ENCODE data around the gene PPP1R14C. TPM values are rescaled to one million over a fixed set of nuclear protein-coding genes. Genes with fewer than 3 reads are reported as not detected.

PPP1R14C gene
- total RNA-seq, 4 donors from 2014 or later: 2.1 to 2.9 TPM; not detected in 2

GRCh38 chr6:150118203-150118602 lies 24.6 kb upstream of the PPP1R14C start:
- TF ChIP-seq, protein P1, sequence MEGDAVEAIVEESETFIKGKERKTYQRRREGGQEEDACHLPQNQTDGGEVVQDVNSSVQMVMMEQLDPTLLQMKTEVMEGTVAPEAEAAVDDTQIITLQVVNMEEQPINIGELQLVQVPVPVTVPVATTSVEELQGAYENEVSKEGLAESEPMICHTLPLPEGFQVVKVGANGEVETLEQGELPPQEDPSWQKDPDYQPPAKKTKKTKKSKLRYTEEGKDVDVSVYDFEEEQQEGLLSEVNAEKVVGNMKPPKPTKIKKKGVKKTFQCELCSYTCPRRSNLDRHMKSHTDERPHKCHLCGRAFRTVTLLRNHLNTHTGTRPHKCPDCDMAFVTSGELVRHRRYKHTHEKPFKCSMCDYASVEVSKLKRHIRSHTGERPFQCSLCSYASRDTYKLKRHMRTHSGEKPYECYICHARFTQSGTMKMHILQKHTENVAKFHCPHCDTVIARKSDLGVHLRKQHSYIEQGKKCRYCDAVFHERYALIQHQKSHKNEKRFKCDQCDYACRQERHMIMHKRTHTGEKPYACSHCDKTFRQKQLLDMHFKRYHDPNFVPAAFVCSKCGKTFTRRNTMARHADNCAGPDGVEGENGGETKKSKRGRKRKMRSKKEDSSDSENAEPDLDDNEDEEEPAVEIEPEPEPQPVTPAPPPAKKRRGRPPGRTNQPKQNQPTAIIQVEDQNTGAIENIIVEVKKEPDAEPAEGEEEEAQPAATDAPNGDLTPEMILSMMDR (IDR thresholded peaks at IDR 0.05): no peak
- TF ChIP-seq POLR2A (IDR thresholded peaks at IDR 0.05): no peak
- intact Hi-C loops (cut with DNase I; ENCODE audit: low total_unique reads): no loop called here

DNA sequence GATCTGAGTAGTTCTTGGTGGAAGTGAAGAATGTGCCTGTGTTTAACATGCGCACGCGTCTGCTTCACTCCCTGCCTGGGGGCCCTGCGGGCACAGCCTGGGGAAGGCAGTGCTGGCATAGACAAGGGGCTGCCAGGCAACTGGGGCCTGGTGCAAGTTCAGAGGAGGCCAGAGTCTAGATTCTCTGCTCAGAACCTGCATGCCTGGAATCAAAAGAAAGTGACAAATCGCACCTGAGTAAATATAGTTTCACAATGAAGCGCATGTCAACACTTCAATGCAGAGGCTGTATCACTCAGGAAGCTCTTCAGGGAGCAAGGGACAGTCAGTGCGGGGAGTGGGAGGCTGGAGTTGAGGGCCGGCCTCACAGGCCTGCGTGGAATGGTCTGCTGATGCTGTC lies 24.2 kb upstream of the PPP1R14C start:
- Histone ChIP-seq H3K27me3 (no peaks in the 10 kb centered on the region), H3K9me3 (no peaks in the 10 kb centered on the region), H3K27ac (no peak overlapping the region), H3K36me3 (no peaks in the 10 kb centered on the region), H3K4me3 (no peak overlapping the region), H3K4me1 (no peaks in the 10 kb centered on the region)
- intact Hi-C loops (cut with DNase I; ENCODE audit: low total_unique reads): no loop called here
- no peak for DNase-seq
- TF ChIP-seq, protein P1 (IDR thresholded peaks at IDR 0.05): no peak
- no peak for TF ChIP-seq POLR2A (IDR thresholded peaks at IDR 0.05)

More at GRCh38 chr6:150118203-150118602, 24.6 kb upstream of the PPP1R14C start:
- no peaks in the 10 kb centered on the region for H3K27me3 ChIP-seq
- H3K4me1 ChIP-seq: no peaks in the 10 kb centered on the region
- DNase-seq: no peak
- H3K4me3 ChIP-seq: no peak overlapping the region
- H3K36me3 ChIP-seq: no peaks in the 10 kb centered on the region
- no peaks in the 10 kb centered on the region for H3K9me3 ChIP-seq
- no peak overlapping the region for H3K27ac ChIP-seq

- H3K36me3 ChIP-seq: no peaks in the 10 kb centered on the region
- H3K9me3 ChIP-seq: no peaks in the 10 kb centered on the region
- TF ChIP-seq, protein P1 (IDR thresholded peaks at IDR 0.05): no peak
- TF ChIP-seq POLR2A (IDR thresholded peaks at IDR 0.05): no peak
- no peaks in the 10 kb centered on the region for H3K27me3 ChIP-seq
- H3K4me1 ChIP-seq: no peaks in the 10 kb centered on the region
- no peak overlapping the region for H3K27ac ChIP-seq
- intact Hi-C loops (cut with DNase I; ENCODE audit: low total_unique reads): no loop called here
- no peak overlapping the region for H3K4me3 ChIP-seq
- no peak for DNase-seq
Measured at GRCh38 chr6:150119173-150119572, 23.7 kb upstream of the PPP1R14C start.

DNA sequence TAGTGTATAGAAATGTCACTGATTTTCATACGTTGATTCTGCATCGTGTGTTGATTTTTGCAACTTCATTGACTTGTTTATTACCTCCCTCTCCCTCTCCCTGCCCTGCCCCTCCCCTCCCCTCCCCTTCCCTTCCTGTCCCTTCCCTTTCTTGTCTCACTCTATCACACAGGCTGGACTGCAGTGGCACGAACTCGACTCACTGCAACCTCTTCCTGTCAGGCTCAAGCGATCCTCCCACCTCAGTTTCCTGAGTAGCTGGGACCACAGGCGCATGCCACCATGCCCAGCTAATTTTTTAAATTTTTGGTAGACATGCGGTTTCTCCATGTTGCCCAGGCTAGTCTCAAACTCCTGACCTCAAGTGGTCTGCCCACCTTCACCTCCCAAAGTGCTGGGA lies 19.2 kb upstream of the PPP1R14C start:
- no peak overlapping the region for H3K27ac ChIP-seq
- no peaks in the 10 kb centered on the region for H3K4me1 ChIP-seq
- no peaks in the 10 kb centered on the region for H3K9me3 ChIP-seq
- H3K27me3 ChIP-seq: no peaks in the 10 kb centered on the region
- TF ChIP-seq POLR2A (IDR thresholded peaks at IDR 0.05): no peak
- TF ChIP-seq, protein P1 (IDR thresholded peaks at IDR 0.05): no peak
- no peak for DNase-seq
- intact Hi-C loops (cut with DNase I; ENCODE audit: low total_unique reads): no loop called here
- H3K4me3 ChIP-seq: no peak overlapping the region
- H3K36me3 ChIP-seq: no peaks in the 10 kb centered on the region

GRCh38 chr6:150124235-150124634 lies 18.6 kb upstream of the PPP1R14C start:
- H3K36me3 ChIP-seq: no peaks in the 10 kb centered on the region
- no peaks in the 10 kb centered on the region for H3K27me3 ChIP-seq
- no peak for DNase-seq
- H3K4me3 ChIP-seq: no peak overlapping the region
- no peaks in the 10 kb centered on the region for H3K9me3 ChIP-seq
- no peak overlapping the region for H3K27ac ChIP-seq
- intact Hi-C loops (cut with DNase I; ENCODE audit: low total_unique reads): no loop called here
- H3K4me1 ChIP-seq: no peaks in the 10 kb centered on the region
- TF ChIP-seq, protein P1 (IDR thresholded peaks at IDR 0.05): no peak
- no peak for TF ChIP-seq POLR2A (IDR thresholded peaks at IDR 0.05)

Data from uterus (tissue), 4 donors.